Measurements from ENCODE around the gene ACBD6. TPM values are rescaled to one million over a fixed set of nuclear protein-coding genes. Genes with fewer than 3 reads are reported as not detected.

Gene ACBD6
- total and polyA plus RNA-seq, 4 donors: 34.9 to 76.1 (median 68.3) TPM

DNA sequence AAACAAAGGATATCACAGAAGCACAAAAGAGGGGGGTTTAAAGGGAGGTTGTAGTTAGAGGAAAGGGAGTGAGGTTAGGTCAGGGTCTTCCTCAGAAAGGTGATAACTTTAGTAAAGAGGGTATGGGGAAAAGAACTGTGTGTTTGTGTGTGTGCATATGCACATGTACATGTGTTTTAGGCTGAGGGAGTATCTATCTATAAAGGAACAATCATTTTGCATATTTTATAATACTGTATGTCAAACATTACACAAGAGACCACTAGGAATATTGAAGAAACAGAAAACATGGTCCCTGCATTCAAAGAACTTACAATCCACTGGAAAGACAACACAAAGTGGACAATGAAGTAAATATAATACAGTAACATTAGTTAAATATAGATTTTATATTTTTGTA lies 132.2 kb downstream of the ACBD6 start:
- no peak for DNase-seq (ENCODE audit: low read depth in 4 of 6, low spot score in 6 of 6)
- H3K4me3 ChIP-seq (ENCODE audit: low read depth, low read length): no peak overlapping the region
- H3K4me1 ChIP-seq (ENCODE audit: control insufficient read depth, insufficient read depth, low read length): no peaks in the 10 kb centered on the region
- no peak overlapping the region for H3K27ac ChIP-seq (ENCODE audit: low read depth, low read length)
- no peaks in the 10 kb centered on the region for H3K9me3 ChIP-seq (ENCODE audit: control insufficient read depth, insufficient read depth, low read length)
- H3K36me3 ChIP-seq (ENCODE audit: control insufficient read depth, insufficient read depth, low read length): no peaks in the 10 kb centered on the region
- H3K27me3 ChIP-seq (ENCODE audit: control insufficient read depth, insufficient read depth, low read length): no peaks in the 10 kb centered on the region

DNA sequence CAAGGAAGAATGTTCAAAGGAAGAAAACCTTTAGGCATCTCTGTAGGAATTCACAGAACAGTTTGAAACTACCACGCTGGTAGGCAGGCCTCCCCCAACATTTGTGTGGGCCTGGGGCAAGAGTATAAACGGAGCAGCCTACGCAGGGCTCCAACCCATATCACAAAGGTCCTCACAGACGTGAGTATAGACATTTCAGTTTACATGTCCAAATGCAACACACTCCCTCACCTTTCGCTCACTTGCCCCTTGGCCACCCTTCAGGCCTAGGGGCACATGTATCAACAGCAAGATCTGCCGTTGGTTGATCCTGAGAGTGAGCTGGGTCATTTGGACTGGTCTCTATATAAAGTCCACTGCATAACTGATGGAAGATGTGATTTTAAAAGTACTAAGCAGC lies 133.3 kb downstream of the ACBD6 start:
- H3K36me3 ChIP-seq (ENCODE audit: control insufficient read depth, insufficient read depth, low read length): no peaks in the 10 kb centered on the region
- 80% methylated on average over 4 of the region's 6 CpGs for WGBS (ENCODE audit: insufficient coverage)
- DNase-seq (ENCODE audit: low read depth in 4 of 6, low spot score in 6 of 6): no peak

DNA sequence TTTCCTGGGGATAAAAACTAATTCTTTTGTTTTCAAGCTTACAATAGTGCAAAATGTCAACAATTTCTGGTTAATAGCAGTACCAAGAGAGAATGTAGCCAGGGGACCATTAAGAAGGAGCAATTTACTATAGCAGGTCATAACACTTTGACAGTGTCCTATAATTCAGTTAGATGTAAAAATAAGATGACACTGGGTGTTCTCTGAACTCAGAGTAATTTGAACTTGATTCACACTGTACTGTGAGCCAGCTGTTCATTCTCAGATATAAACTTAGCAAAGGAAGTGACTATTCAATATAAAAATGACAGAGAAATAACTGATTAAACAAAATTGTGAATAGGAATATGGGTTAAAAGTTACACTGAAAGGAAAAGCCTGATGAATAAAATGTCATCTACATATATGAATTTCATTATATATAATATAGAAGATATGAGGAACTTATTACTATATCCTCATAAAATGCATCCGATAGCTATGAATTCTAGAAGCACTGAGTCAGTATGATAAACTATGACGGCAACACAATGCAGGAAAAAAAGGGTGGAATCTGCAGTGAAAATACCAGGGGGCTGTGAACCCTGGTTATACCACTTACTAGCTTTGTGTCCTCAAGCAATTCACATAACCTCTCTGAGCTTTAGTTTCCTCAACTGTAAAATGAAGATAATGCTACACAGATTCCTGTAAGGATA lies 135.9 kb downstream of the ACBD6 start:
- Histone ChIP-seq H3K36me3 (ENCODE audit: control insufficient read depth, insufficient read depth, low read length) (no peaks in the 10 kb centered on the region), H3K27me3 (ENCODE audit: control insufficient read depth, insufficient read depth, low read length) (no peaks in the 10 kb centered on the region), H3K9me3 (ENCODE audit: control insufficient read depth, insufficient read depth, low read length) (no peaks in the 10 kb centered on the region), H3K4me1 (ENCODE audit: control insufficient read depth, insufficient read depth, low read length) (no peaks in the 10 kb centered on the region), H3K4me3 (ENCODE audit: low read depth, low read length) (no peak overlapping the region), H3K27ac (ENCODE audit: low read depth, low read length) (no peak overlapping the region)
- DNase-seq (ENCODE audit: low read depth in 4 of 6, low spot score in 6 of 6): no peak
- no CpG with 5 or more reads among the region's 2 CpGs for WGBS (ENCODE audit: insufficient coverage)

More for the DNA sequence above, 133.3 kb downstream of the ACBD6 start:
- H3K4me1 ChIP-seq (ENCODE audit: control insufficient read depth, insufficient read depth, low read length): no peaks in the 10 kb centered on the region
- H3K4me3 ChIP-seq (ENCODE audit: low read depth, low read length): no peak overlapping the region
- no peaks in the 10 kb centered on the region for H3K9me3 ChIP-seq (ENCODE audit: control insufficient read depth, insufficient read depth, low read length)
- no peak overlapping the region for H3K27ac ChIP-seq (ENCODE audit: low read depth, low read length)
- no peaks in the 10 kb centered on the region for H3K27me3 ChIP-seq (ENCODE audit: control insufficient read depth, insufficient read depth, low read length)

DNA sequence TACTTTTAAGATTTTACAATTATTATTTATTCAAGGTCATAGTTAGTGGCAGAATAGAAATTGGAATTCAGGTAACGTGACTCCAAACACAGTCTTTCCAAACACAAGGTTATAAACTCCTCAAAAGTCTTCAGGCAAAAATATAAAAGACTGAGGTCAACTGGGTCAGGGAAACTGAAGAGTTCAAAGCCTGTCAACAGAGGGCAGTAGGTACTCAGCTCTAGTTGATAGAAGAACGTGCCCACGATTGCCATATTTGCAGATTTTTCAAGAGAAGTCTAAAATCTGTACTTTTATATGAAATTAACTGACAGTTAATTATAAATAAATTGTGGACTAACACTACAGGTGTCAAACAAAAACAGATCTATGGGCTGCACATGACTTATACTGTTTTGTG lies 137.3 kb downstream of the ACBD6 start:
- no peak overlapping the region for H3K27ac ChIP-seq (ENCODE audit: low read depth, low read length)
- H3K9me3 ChIP-seq (ENCODE audit: control insufficient read depth, insufficient read depth, low read length): no peaks in the 10 kb centered on the region
- no peak for DNase-seq (ENCODE audit: low read depth in 4 of 6, low spot score in 6 of 6)
- no peaks in the 10 kb centered on the region for H3K36me3 ChIP-seq (ENCODE audit: control insufficient read depth, insufficient read depth, low read length)
- no peaks in the 10 kb centered on the region for H3K27me3 ChIP-seq (ENCODE audit: control insufficient read depth, insufficient read depth, low read length)
- no peaks in the 10 kb centered on the region for H3K4me1 ChIP-seq (ENCODE audit: control insufficient read depth, insufficient read depth, low read length)
- WGBS (ENCODE audit: insufficient coverage): no CpG with 5 or more reads among the region's 3 CpGs
- H3K4me3 ChIP-seq (ENCODE audit: low read depth, low read length): no peak overlapping the region

DNA sequence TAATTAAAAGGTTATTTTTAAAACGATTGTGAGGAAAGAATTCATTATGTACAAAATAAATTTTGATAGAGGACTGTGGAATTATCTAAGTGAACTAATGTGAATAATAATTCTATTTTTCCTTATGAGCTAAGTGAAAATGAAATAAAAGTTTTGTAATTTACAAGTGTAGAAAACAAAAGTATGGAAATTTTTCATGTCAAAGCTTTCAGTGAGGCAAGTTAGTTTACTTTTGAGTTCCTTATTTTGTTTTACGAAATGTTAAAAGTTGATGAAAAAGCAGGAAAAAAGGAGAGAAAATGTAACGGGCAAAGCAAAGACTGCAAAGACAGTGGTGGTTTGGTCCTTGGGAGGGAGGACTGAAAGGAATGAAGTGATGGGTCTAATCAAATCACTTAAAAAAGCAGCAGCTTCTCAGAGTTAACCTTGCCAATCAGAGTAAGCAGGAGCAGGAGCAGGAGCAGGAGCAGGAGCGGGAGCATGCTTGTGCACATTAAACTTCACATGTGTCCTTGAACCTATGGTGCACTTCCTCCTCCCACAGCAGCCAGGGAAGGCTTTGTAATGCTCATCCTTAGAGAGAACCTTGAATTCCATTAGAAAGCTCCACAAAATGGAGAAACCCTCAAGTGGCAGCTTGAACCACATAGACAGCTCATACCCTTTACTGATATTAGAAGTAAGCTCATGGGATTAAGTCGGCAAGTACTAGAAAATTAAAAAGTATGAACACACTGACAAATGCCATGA lies 139.0 kb downstream of the ACBD6 start:
- WGBS (ENCODE audit: insufficient coverage): 92% methylated on average over 2 of the region's 5 CpGs

DNA sequence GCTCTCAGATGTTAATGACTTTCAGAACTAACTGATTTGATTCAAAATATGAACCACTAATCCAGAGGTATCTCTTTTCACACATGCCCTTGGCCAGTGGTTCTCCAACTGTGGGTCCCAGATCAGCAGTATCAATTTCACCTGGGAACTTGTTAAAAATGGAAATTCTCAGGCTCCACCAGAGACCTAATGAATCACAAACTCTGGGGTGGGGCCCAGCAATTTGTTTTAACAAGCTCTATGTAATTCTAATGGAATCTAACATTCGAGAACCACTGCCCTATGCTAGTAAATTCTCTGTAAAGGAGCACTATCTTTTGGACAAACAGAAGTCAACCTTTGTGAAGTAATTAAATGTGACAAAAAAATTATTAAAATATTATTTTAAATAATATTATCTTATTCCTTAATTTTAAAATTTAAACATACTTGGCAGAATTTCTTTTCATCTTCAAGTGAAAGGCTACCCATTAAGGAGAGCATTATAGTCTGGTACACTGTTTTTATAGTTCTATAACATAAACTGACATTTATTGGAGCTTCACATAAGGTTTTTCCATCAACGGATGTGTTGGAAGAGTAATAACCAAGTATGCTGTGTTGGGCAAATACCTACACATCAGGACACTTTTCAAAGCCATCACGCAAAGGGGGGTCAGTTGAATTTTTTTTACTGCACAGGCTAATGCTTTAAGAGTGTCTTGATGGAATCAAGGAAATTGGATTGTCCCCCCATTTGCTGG lies 141.9 kb downstream of the ACBD6 start:
- no CpG with 5 or more reads among the region's 3 CpGs for WGBS (ENCODE audit: insufficient coverage)
- H3K4me3 ChIP-seq (ENCODE audit: low read depth, low read length): no peak overlapping the region

More for the DNA sequence above, 139.0 kb downstream of the ACBD6 start:
- Histone ChIP-seq H3K9me3 (ENCODE audit: control insufficient read depth, insufficient read depth, low read length) (no peaks in the 10 kb centered on the region), H3K27me3 (ENCODE audit: control insufficient read depth, insufficient read depth, low read length) (no peaks in the 10 kb centered on the region), H3K27ac (ENCODE audit: low read depth, low read length) (no peak overlapping the region), H3K4me3 (ENCODE audit: low read depth, low read length) (no peak overlapping the region), H3K36me3 (ENCODE audit: control insufficient read depth, insufficient read depth, low read length) (no peaks in the 10 kb centered on the region), H3K4me1 (ENCODE audit: control insufficient read depth, insufficient read depth, low read length) (no peaks in the 10 kb centered on the region)
- DNase-seq (ENCODE audit: low read depth in 4 of 6, low spot score in 6 of 6): no peak

DNA sequence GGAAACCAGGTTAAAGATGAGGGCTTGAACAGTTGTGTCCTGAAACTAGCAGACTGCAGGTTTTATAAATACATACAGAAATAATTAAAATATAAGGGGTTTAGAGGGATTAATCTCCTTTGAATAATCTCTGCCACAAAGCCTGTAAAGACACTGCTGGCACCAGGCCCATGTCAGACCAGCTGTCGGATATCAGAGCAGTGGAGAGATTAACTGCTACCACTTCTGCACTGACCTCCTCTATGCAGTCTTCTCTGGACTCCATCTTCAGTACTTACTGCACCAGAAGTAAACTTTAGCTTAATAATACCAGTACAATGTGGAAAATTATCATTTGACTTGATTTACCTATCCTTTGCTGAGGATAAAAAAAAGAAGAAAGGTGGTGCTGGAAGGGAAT lies 143.7 kb downstream of the ACBD6 start:
- no CpG with 5 or more reads among the region's 1 CpG for WGBS (ENCODE audit: insufficient coverage)
- H3K27ac ChIP-seq (ENCODE audit: low read depth, low read length): no peak overlapping the region
- peak in 2 of 6 donors; percentile 58 to 67 for DNase-seq (ENCODE audit: low read depth in 4 of 6, low spot score in 6 of 6)
- H3K4me3 ChIP-seq (ENCODE audit: low read depth, low read length): no peak overlapping the region
- H3K9me3 ChIP-seq (ENCODE audit: control insufficient read depth, insufficient read depth, low read length): no peaks in the 10 kb centered on the region
- no peaks in the 10 kb centered on the region for H3K36me3 ChIP-seq (ENCODE audit: control insufficient read depth, insufficient read depth, low read length)
- no peaks in the 10 kb centered on the region for H3K27me3 ChIP-seq (ENCODE audit: control insufficient read depth, insufficient read depth, low read length)
- H3K4me1 ChIP-seq (ENCODE audit: control insufficient read depth, insufficient read depth, low read length): no peaks in the 10 kb centered on the region

More for the DNA sequence above, 141.9 kb downstream of the ACBD6 start:
- Histone ChIP-seq H3K9me3 (ENCODE audit: control insufficient read depth, insufficient read depth, low read length) (no peaks in the 10 kb centered on the region), H3K4me1 (ENCODE audit: control insufficient read depth, insufficient read depth, low read length) (no peaks in the 10 kb centered on the region), H3K27me3 (ENCODE audit: control insufficient read depth, insufficient read depth, low read length) (no peaks in the 10 kb centered on the region), H3K27ac (ENCODE audit: low read depth, low read length) (no peak overlapping the region), H3K36me3 (ENCODE audit: control insufficient read depth, insufficient read depth, low read length) (no peaks in the 10 kb centered on the region)
- no peak for DNase-seq (ENCODE audit: low read depth in 4 of 6, low spot score in 6 of 6)

DNA sequence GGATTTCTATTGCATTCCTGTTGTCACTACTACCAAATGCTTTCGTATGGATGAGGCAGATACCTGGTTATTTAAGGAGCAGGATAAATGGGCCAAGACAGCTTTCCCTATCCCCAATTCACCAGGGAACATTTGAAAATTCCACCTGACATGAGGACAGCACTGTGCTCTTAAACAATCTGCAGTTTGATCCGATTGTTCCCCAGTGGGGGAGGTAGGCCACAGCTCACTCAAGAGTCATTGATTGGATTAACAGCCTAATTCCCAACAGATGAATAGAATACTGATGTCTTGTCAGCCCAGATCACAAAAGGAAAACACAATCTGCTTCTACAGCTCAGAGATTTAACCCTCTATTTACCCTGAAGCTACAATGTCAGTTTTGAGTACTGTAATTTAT lies 148.4 kb downstream of the ACBD6 start:
- peak in 2 of 6 donors; percentile 60 to 74 for DNase-seq (ENCODE audit: low read depth in 4 of 6, low spot score in 6 of 6)
- no peaks in the 10 kb centered on the region for H3K4me1 ChIP-seq (ENCODE audit: control insufficient read depth, insufficient read depth, low read length)
- 20% methylated on average over 1 of the region's 2 CpGs for WGBS (ENCODE audit: insufficient coverage)
- H3K9me3 ChIP-seq (ENCODE audit: control insufficient read depth, insufficient read depth, low read length): no peaks in the 10 kb centered on the region
- H3K27ac ChIP-seq (ENCODE audit: low read depth, low read length): no peak overlapping the region
- H3K4me3 ChIP-seq (ENCODE audit: low read depth, low read length): no peak overlapping the region
- H3K27me3 ChIP-seq (ENCODE audit: control insufficient read depth, insufficient read depth, low read length): no peaks in the 10 kb centered on the region
- H3K36me3 ChIP-seq (ENCODE audit: control insufficient read depth, insufficient read depth, low read length): no peaks in the 10 kb centered on the region

DNA sequence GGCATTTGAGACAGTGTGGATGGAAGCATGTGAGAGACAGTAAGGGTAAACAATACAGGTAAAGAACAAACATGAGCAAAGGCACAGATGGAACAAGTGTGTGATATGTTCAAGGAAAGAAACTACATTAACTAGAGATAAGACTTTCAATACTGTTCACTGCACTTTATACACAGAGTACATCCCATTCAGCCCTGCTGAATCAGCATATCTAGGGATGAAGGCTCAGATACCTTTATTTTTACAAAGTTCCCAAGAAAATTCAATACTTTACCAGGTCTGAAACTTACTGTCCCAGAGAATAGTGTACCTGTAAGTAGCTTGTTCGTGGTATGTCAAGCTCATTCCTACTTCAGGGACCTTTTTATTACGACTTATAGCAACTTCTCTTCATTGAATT lies 149.8 kb downstream of the ACBD6 start:
- no CpG with 5 or more reads among the region's 2 CpGs for WGBS (ENCODE audit: insufficient coverage)
- H3K4me1 ChIP-seq (ENCODE audit: control insufficient read depth, insufficient read depth, low read length): no peaks in the 10 kb centered on the region
- DNase-seq (ENCODE audit: low read depth in 4 of 6, low spot score in 6 of 6): no peak
- no peaks in the 10 kb centered on the region for H3K36me3 ChIP-seq (ENCODE audit: control insufficient read depth, insufficient read depth, low read length)
- no peak overlapping the region for H3K4me3 ChIP-seq (ENCODE audit: low read depth, low read length)
- no peaks in the 10 kb centered on the region for H3K27me3 ChIP-seq (ENCODE audit: control insufficient read depth, insufficient read depth, low read length)
- no peak overlapping the region for H3K27ac ChIP-seq (ENCODE audit: low read depth, low read length)
- no peaks in the 10 kb centered on the region for H3K9me3 ChIP-seq (ENCODE audit: control insufficient read depth, insufficient read depth, low read length)
